GM18951 (cell line): ENCODE results near the gene ATP8B4.
"Not testable (repeated sequence)": the region's sequence is repeated elsewhere in the genome, so short reads cannot be mapped to it uniquely, and the experiment has no call there.

Source experiments
- POLR2A ChIP-seq: IDR thresholded peaks from 4 replicates; pipeline ENCODE4 v1.6.1; 2011; ENCODE audit warnings: mild to moderate bottlenecking; ENCODE audit not compliant: insufficient read length, insufficient read depth; ENCODE audit errors: extremely low read depth
- in situ Hi-C: fragments of 300-500 bp; cut with MboI; formaldehyde crosslinking; loops from one replicate; pipeline ENCODE4 v1.12.0; 2022; ENCODE audit warnings: low sequenced_read_pairs, mixed read lengths, inconsistent platforms; ENCODE audit not compliant: unreplicated experiment

Gene ATP8B4

GRCh38 chr15:50112488-50113186, 6.4 kb downstream of the ATP8B4 start:
- in situ Hi-C loops: no loop called here

GRCh38 chr15:50110285-50110684, 8.7 kb downstream of the ATP8B4 start:
- in situ Hi-C loops: no loop called here
- no peak for TF ChIP-seq POLR2A

More at GRCh38 chr15:50112488-50113186, 6.4 kb downstream of the ATP8B4 start:
- no peak for TF ChIP-seq POLR2A

- in situ Hi-C loops: no loop called here
- TF ChIP-seq POLR2A: no peak
These were observed 9.7 kb downstream of the ATP8B4 start for GRCh38 chr15:50109076-50109987.

GRCh38 chr15:50108461-50108860, 10.6 kb downstream of the ATP8B4 start:
- no peak for TF ChIP-seq POLR2A
- in situ Hi-C loops: no loop called here

- in situ Hi-C loops: no loop called here
These were observed 11.2 kb downstream of the ATP8B4 start for GRCh38 chr15:50107591-50108408.

GRCh38 chr15:50107157-50107556, 11.9 kb downstream of the ATP8B4 start:
- in situ Hi-C loops: no loop called here
- no peak for TF ChIP-seq POLR2A

More at GRCh38 chr15:50107591-50108408, 11.2 kb downstream of the ATP8B4 start:
- TF ChIP-seq POLR2A: no peak

- in situ Hi-C loops: no loop called here
- no peak for TF ChIP-seq POLR2A
These were observed 12.6 kb downstream of the ATP8B4 start for GRCh38 chr15:50106457-50106856.

GRCh38 chr15:50100486-50100885, 18.5 kb downstream of the ATP8B4 start:
- in situ Hi-C loops: no loop called here
- no peak for TF ChIP-seq POLR2A

- in situ Hi-C loops: no loop called here
- no peak for TF ChIP-seq POLR2A
These were observed 20.5 kb downstream of the ATP8B4 start for GRCh38 chr15:50098545-50098944.

- in situ Hi-C loops: no loop called here
- TF ChIP-seq POLR2A: no peak
These were observed 22.9 kb downstream of the ATP8B4 start for GRCh38 chr15:50095938-50096821.

GRCh38 chr15:50089386-50089785, 29.6 kb downstream of the ATP8B4 start:
- in situ Hi-C loops: not testable (repeated sequence)

- in situ Hi-C loops: no loop called here
- no peak for TF ChIP-seq POLR2A
These were observed 34.1 kb downstream of the ATP8B4 start for GRCh38 chr15:50084932-50085331.
